GM23338 (cell line): Measurements from ENCODE around the gene COX17. TPM values are rescaled to one million over a fixed set of nuclear protein-coding genes. Genes with fewer than 3 reads are reported as not detected.

Source experiments
- ATAC-seq: fragments of 200-7000 bp; cut with Tn5 transposase; 3 replicates; pipeline ENCODE4 v1.9.1; 2020
- DNase-seq: peaks from one replicate; pipeline ENCODE4 v3.0.0-alpha.2; 2015; ENCODE audit warnings: low spot score
- H2AFZ ChIP-seq: fragments of 200-600 bp; sonication (generic); 2 replicates; pipeline ENCODE4 v1.8.0; 2016; ENCODE audit warnings: antibody characterized with exemption, mild to moderate bottlenecking, moderate library complexity
- H3F3A ChIP-seq: fragments of 200-600 bp; sonication (generic); replicated peaks from 2 replicates; pipeline ENCODE4 v1.8.0; 2017; ENCODE audit warnings: antibody characterized with exemption, mixed run types, low read depth
- H3K27ac ChIP-seq: fragments of 200-600 bp; sonication (generic); 2 replicates; pipeline ENCODE4 v1.6.1; 2016; ENCODE audit warnings: low read depth
- H3K27me3 ChIP-seq: fragments of 200-600 bp; sonication (generic); 2 replicates; pipeline ENCODE4 v1.8.0; 2016; ENCODE audit warnings: mild to moderate bottlenecking, mixed run types, moderate library complexity; ENCODE audit not compliant: insufficient read depth
- H3K36me3 ChIP-seq: fragments of 200-600 bp; sonication (generic); 2 replicates; pipeline ENCODE4 v1.8.0; 2016; ENCODE audit warnings: mild to moderate bottlenecking; ENCODE audit not compliant: insufficient read depth
- H3K4me1 ChIP-seq: fragments of 200-600 bp; sonication (generic); 2 replicates; pipeline ENCODE4 v1.8.0; 2016; ENCODE audit warnings: mild to moderate bottlenecking, moderate library complexity; ENCODE audit not compliant: insufficient read depth
- H3K4me2 ChIP-seq: fragments of 200-600 bp; sonication (generic); 2 replicates; pipeline ENCODE4 v1.7.1; 2017; ENCODE audit warnings: mixed run types
- H3K4me3 ChIP-seq: fragments of 200-600 bp; sonication (generic); 2 replicates; pipeline ENCODE4 v1.6.1; 2016; ENCODE audit warnings: mixed run types
- H3K79me2 ChIP-seq: fragments of 200-600 bp; sonication (generic); replicated peaks from 2 replicates; pipeline ENCODE4 v1.8.0; 2017; ENCODE audit warnings: mild to moderate bottlenecking; ENCODE audit not compliant: insufficient read depth
- H3K9me2 ChIP-seq: fragments of 200-600 bp; sonication (generic); 2 replicates; pipeline ENCODE4 v1.8.0; 2017; ENCODE audit not compliant: insufficient read depth
- H4K20me1 ChIP-seq: fragments of 200-600 bp; sonication (generic); replicated peaks from 2 replicates; pipeline ENCODE4 v1.8.0; 2017; ENCODE audit warnings: mild to moderate bottlenecking; ENCODE audit not compliant: insufficient read depth
- H3K27ac Mint-ChIP-seq: 2 replicates; pipeline ENCODE4 v1.8.0; 2020; ENCODE audit warnings: inconsistent platforms, mild to moderate bottlenecking, moderate library complexity, mixed read lengths
- H3K27me3 Mint-ChIP-seq: 3 replicates; pipeline ENCODE4 v1.8.0; 2022; ENCODE audit warnings: low read depth, mild to moderate bottlenecking, moderate library complexity, mixed read lengths, inconsistent platforms; ENCODE audit not compliant: insufficient read depth, poor library complexity
- H3K36me3 Mint-ChIP-seq: 3 replicates; pipeline ENCODE4 v1.8.0; 2021; ENCODE audit warnings: low read depth, mild to moderate bottlenecking, inconsistent platforms, moderate library complexity, mixed read lengths
- H3K4me1 Mint-ChIP-seq: 3 replicates; pipeline ENCODE4 v1.8.0; 2020; ENCODE audit warnings: mild to moderate bottlenecking, inconsistent platforms, mixed read lengths
- H3K4me3 Mint-ChIP-seq: 3 replicates; pipeline ENCODE4 v1.8.0; 2021; ENCODE audit warnings: moderate library complexity, mild to moderate bottlenecking, inconsistent platforms, mixed read lengths
- H3K9me3 Mint-ChIP-seq: 3 replicates; pipeline ENCODE4 v1.8.0; 2020; ENCODE audit warnings: moderate library complexity, mild to moderate bottlenecking, inconsistent platforms, mixed read lengths
- CREB1 ChIP-seq: fragments of 250-450 bp; sonication (Bioruptor Pico); IDR thresholded peaks from 2 replicates; pipeline ENCODE4 v1.5.0; 2020; ENCODE audit warnings: low read depth, mild to moderate bottlenecking, moderate library complexity
- CTCF ChIP-seq, 2 experiments: fragments of 200-600 bp in 1 of 2; sonication (generic) in 1 of 2; conservative IDR thresholded peaks; 2 replicates each; pipeline versions ENCODE4 v1.5.1 to v1.6.1; 2016 to 2017; ENCODE audit warnings: antibody characterized with exemption in 2 of 2, low read depth in 2 of 2, mild to moderate bottlenecking in 2 of 2, moderate library complexity in 1 of 2
- ETS1 ChIP-seq: IDR thresholded peaks from 2 replicates; pipeline ENCODE4 v1.6.1; 2016; ENCODE audit warnings: antibody characterized with exemption
- EZH2 ChIP-seq: fragments of 200-600 bp; sonication (generic); IDR thresholded peaks from one replicate; pipeline ENCODE4 v1.8.0; 2017; ENCODE audit warnings: antibody characterized with exemption, mild to moderate bottlenecking, low read depth; ENCODE audit not compliant: unreplicated experiment
- EZH2phosphoT487 ChIP-seq: fragments of 200-600 bp; sonication (generic); IDR thresholded peaks from one replicate; pipeline ENCODE4 v1.8.1; 2018; ENCODE audit warnings: antibody characterized with exemption; ENCODE audit not compliant: unreplicated experiment
- JUNB ChIP-seq: IDR thresholded peaks from one replicate; pipeline ENCODE4 v1.6.1; 2016; ENCODE audit warnings: antibody characterized with exemption; ENCODE audit not compliant: unreplicated experiment
- NANOG ChIP-seq: IDR thresholded peaks from 2 replicates; pipeline ENCODE4 v1.6.1; 2016; ENCODE audit warnings: antibody characterized with exemption, borderline replicate concordance
- POLR2AphosphoS5 ChIP-seq: IDR thresholded peaks from 2 replicates; pipeline ENCODE4 v1.6.1; 2016; ENCODE audit warnings: antibody characterized with exemption, low read depth
- REST ChIP-seq: IDR thresholded peaks from one replicate; pipeline ENCODE4 v1.6.1; 2018; ENCODE audit warnings: antibody characterized with exemption; ENCODE audit not compliant: unreplicated experiment
- STAT1 ChIP-seq: IDR thresholded peaks from one replicate; pipeline ENCODE4 v1.6.1; 2016; ENCODE audit warnings: antibody characterized with exemption; ENCODE audit not compliant: unreplicated experiment
- ZNF114 ChIP-seq: fragments of 250-450 bp; sonication (Bioruptor Pico); IDR thresholded peaks from 2 replicates; pipeline ENCODE4 v1.5.0; 2020; ENCODE audit warnings: mild to moderate bottlenecking, moderate library complexity
- ZNF331 ChIP-seq: fragments of 250-450 bp; sonication (Bioruptor Pico); IDR thresholded peaks from 2 replicates; pipeline ENCODE4 v1.5.0; 2020; ENCODE audit warnings: low read depth, mild to moderate bottlenecking, moderate library complexity
- ZNF462 ChIP-seq: fragments of 250-450 bp; sonication (Bioruptor Pico); IDR thresholded peaks from 2 replicates; pipeline ENCODE4 v1.5.0; 2020; ENCODE audit warnings: mild to moderate bottlenecking, moderate library complexity
- polyA plus RNA-seq: library from polyadenylated mRNA; unstranded; fragments of >200 nt; fragmentation: Nextera tagmentation; extraction: Ambion mirVana; gene quantifications from 2 replicates; pipeline ENCODE4 v1.2.1, GENCODE V29; 2016
- total RNA-seq: library from RNA; depleted of rRNA; stranded (reverse); fragments of >200 nt; shearing (Covaris generic); gene quantifications from 2 replicates; pipeline ENCODE4 v1.2.3, GENCODE V29; 2014

The COX17 gene
- total and polyA plus RNA-seq, 2 experiments from 2014 or later, result 24.0 to 324 TPM

DNA sequence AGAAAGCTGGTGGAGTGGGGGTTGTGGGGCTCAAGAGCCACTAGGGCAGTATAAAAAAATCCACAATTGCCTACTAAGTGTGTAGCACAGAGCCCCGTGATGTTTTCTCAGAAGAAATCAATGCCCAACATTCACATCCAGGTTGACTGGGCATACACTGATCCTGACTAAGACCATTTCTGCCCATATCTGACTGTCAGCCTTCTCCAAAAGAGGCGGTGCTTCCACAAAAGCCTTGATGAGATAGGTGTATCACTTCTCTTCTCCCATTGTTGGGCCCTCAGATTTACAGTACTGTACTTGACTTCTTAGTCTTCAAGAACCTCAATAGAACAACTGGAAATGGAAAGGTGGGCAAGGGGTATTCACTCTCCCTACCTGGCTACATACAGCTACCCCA, 18.2 kb downstream of the COX17 start:
- Histone ChIP-seq H3K9me2 (no peaks in the 10 kb centered on the region), H3K27ac (no peak overlapping the region), H2AFZ (no peak overlapping the region), H3K4me2 (no peak overlapping the region), H3F3A (no peaks in the 10 kb centered on the region), H3K4me1 (no peaks in the 10 kb centered on the region), H3K27me3 (no peaks in the 10 kb centered on the region), H4K20me1 (no peaks in the 10 kb centered on the region), H3K79me2 (no peaks in the 10 kb centered on the region), H3K4me3 (no peak overlapping the region), H3K36me3 (no peaks in the 10 kb centered on the region)
- Mint-ChIP-seq H3K4me3 (no peak overlapping the region), H3K27me3 (no peaks in the 10 kb centered on the region), H3K9me3 (no peaks in the 10 kb centered on the region), H3K27ac (no peak overlapping the region), H3K36me3 (no peaks in the 10 kb centered on the region), H3K4me1 (peaks cover 2% of the 10 kb centered on the region)
- no peak for TF ChIP-seq REST
- no peak for TF ChIP-seq EZH2
- no peak for TF ChIP-seq ETS1
- no peak for TF ChIP-seq CTCF (conservative IDR thresholded peaks at IDR 0.05; ENCODE audit: low read depth in 2 of 2)
- no peak for TF ChIP-seq CREB1 (CRISPR knock-in tag)
- no peak for TF ChIP-seq JUNB
- TF ChIP-seq ZNF331, result no peak
- TF ChIP-seq POLR2AphosphoS5, result no peak
- TF ChIP-seq ZNF462 (CRISPR knock-in tag), result no peak
- no peak for TF ChIP-seq EZH2phosphoT487
- no peak for TF ChIP-seq ZNF114 (CRISPR knock-in tag)
- no peak for TF ChIP-seq STAT1
- no peak for TF ChIP-seq NANOG
- no peak for ATAC-seq
- no peak for DNase-seq
